Astrocyte (in vitro differentiated cells and primary cell): ENCODE results near the gene KCNAB1.

ENCODE experiments used
- EZH2 ChIP-seq: IDR thresholded peaks from 2 replicates; pipeline ENCODE4 v1.6.1; 2012; ENCODE audit warnings: mild to moderate bottlenecking, low read length, inconsistent platforms; ENCODE audit not compliant: insufficient read depth
- TF ChIP-seq, protein P1 (sequence below): IDR thresholded peaks from 2 replicates; pipeline ENCODE4 v1.5.1; 2011; ENCODE audit warnings: low read depth, mild to moderate bottlenecking, inconsistent platforms, low read length, moderate library complexity; ENCODE audit not compliant: insufficient read depth

DNA sequence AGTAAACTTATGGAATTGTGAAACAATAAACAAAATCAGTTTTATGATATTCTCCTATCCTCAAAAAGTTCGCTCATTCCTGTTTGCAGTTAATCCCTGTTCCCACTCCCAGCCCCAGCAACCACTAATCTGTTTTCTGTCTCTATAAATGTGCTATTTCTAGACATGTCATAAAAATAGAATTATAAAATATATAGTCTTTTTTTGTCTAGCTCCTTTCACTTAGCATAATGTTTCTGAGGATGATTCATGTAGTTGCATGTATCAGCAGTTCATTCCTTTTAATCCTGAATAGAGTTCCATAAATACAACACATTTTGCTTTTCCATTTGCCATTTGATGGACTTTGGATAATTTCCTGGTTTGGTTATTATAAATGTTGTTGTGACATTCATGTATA lies 140.0 kb downstream of the KCNAB1 start:
- TF ChIP-seq, protein P1, sequence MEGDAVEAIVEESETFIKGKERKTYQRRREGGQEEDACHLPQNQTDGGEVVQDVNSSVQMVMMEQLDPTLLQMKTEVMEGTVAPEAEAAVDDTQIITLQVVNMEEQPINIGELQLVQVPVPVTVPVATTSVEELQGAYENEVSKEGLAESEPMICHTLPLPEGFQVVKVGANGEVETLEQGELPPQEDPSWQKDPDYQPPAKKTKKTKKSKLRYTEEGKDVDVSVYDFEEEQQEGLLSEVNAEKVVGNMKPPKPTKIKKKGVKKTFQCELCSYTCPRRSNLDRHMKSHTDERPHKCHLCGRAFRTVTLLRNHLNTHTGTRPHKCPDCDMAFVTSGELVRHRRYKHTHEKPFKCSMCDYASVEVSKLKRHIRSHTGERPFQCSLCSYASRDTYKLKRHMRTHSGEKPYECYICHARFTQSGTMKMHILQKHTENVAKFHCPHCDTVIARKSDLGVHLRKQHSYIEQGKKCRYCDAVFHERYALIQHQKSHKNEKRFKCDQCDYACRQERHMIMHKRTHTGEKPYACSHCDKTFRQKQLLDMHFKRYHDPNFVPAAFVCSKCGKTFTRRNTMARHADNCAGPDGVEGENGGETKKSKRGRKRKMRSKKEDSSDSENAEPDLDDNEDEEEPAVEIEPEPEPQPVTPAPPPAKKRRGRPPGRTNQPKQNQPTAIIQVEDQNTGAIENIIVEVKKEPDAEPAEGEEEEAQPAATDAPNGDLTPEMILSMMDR = no peak
- no peak for TF ChIP-seq EZH2
